ENCODE measurements around the gene NINJ1.
A peak's percentile ranks its signal among the peaks of the same experiment; 100 is the strongest.
"Not testable (repeated sequence)": the region's sequence is repeated elsewhere in the genome, so short reads cannot be mapped to it uniquely, and the experiment has no call there.

The NINJ1 gene

DNA sequence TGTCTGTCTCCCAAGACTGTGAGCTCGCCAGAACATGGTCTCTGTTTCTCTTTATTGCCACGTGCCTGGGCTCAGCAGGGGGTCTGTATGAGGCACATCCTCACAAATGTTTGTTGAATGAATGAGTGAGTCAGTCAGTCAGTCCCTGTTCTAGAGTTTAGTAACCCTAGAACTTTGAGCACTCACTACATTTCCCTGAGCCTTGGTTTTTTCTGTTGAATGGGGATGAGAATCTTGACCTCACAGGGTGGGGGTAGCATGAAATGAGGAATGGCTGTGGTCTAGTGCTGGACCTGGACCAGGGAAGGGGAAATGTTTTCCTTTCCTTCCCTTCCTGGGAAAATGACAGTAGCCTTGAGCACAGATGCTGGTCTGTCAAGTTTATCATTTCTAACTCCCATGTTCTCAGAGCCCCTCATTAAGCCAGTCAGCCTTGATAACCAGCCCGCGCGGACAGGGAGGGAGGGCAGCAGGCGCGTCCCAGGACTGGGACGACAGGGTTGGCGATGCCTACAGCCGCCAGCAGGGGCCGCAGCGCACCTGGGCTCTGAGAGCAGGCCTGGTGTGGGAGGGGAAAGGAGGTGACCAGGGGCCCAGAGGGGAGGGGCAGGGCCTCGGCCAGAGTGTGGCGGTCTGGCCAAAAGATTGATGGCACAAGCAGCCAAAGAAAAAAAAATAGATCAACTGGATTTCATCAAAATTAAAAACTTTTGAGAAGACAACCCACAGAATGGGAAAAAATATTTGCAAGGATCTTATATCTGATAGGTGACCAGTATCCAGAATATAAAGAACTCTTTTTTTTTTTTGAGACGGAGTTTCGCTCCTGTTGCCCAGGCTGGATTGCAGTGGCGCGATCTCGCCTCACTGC, 25.8 kb upstream of the NINJ1 start:
- DNase-seq: peak; percentile 16

DNA sequence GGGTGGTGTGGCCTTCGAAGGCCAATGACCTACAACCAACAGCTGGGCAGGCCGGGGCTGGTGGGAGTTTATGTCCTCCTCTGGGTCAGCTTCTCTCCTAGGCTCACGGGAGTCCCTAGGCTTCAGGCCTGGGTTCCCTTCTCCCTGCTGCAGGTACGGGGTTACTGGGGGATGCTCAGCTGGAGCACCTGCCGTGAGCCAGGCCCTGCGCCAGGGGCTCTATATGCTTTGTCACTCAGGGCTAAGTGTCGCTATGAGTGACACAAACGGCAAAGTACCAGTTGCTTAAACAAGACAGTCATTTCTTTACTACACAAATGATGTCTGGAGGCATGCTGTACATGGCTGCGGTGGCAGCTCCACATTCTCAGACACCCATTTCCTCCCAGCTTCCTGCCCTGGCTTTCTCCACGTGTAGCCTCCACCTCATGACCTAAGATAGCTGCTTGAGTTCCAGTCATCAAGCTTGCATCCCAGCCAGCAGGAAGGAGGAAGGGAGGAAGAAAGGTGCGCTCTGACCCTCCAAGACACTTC, 22.5 kb upstream of the NINJ1 start:
- no peak for DNase-seq

- no peak for DNase-seq
Observed at GRCh38 chr9:93155716-93156474, 21.8 kb upstream of the NINJ1 start.

DNA sequence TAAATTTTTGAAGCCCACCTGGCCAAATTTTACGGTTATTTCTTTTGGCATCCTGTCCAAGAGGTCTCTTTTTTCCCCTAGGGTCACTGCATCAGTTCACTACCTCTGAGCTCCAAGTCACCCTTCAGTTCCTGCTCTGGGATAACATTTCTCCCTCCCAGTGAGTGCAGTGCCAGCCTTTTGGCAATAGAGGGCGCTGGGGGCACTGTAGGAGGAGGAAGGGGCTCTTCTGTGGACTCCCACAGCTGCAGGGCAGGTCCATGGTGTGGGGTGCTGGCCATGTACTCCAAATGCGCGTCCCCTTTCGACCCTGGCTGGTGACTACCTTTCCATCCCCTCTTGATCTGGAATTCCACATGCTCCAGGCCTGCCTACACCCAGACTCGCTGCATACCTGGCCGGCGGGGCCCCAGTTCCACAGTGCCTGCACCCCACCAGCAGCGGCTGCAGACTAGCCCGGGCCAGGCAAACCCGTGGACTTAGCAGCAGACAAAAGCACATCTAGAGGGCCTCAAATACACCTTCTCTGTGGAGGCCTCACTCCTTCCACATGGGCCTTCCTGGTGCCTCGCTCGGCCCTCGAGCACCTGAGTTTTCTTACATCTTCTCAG, 20.3 kb upstream of the NINJ1 start:
- no peak for DNase-seq

DNA sequence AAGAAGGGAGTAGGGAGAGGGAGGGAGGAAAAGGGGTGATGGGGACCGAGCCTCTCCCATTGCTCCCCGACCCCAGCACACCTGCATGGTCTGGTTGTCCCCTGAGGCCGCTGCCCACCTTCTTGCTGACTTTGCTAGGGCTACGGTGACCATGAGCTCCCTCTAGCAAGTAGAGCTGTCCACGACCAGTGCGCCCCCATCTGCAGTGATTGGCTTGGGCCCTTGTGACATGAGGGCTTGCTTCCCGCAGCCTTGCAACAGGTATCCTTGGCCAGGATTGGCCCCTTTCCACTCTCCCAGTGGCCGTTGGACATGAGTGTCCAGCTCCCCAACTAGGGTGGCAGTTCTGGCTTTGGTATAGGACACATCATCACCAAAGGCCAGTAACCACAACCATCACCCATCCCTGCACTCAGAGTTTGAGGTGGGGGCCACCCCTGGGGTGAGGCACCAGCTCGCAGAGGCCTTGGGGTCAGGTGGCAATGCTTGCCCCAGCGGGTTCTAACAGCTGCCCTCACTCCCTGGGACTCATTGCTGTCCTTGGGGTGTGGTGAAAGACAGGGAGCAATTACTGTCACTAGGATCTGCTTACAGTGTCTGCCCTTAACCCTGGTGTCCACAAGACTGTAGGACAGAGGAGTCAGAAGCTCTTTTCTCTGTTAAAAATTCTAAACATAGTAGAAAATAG, 17.2 kb upstream of the NINJ1 start:
- DNase-seq: no peak

DNA sequence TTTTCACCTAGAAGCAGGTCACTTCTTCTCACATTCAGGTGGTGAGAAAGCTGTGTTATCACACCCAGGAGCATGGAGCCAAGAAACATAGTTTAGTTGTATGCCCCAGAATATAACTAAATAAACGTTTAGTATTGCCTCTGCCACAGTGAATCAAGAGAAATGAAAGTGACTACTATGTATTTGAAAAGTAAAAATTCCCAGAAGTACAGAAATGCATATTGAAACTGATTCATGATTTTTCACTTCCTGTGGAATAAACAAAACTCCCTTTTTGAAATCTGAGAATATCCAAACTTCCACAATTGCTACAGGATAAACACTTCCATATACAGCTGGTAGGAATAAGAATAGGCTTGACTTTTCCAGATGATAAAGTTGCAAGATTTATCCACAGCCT, 15.3 kb upstream of the NINJ1 start:
- DNase-seq: no peak

- no peak for DNase-seq
Observed at GRCh38 chr9:93148721-93149120, 14.7 kb upstream of the NINJ1 start.

GRCh38 chr9:93147632-93148031, 13.6 kb upstream of the NINJ1 start:
- DNase-seq: no peak

GRCh38 chr9:93146696-93147095, 12.6 kb upstream of the NINJ1 start:
- not testable (repeated sequence) for DNase-seq

DNA sequence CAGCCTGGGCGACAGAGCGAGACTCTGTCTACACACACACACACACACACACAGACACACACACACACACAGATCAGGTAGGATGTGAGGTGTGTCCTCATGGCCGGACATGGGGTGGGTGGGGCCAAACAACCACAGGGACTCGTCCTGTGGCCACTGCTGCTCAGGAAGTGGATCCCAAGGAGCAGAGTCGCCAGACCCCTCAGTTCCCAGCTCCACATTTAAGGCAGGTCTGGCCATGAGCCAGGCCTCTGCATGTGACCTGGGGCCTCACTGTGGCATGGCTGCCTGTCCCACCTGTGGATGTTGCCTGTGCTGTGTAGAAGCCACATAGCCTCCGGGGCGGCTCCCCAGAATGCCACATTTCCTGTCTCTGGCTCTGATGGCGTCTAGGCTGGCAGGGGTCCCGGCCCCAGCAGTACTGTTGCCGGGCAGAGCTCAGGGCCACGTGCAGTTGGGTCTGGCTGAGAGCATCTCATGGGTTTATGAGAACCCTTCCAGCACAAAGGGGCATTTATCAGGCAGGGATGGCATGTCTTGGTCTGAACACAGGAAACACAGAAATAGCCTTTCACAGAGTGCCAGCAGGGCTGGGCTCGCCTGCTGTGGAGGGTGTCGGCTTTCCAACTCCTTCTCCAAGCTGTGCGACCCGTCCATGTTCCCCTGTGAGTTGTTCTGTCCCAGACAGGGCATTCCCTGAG, 9.9 kb upstream of the NINJ1 start:
- DNase-seq: no peak

DNA sequence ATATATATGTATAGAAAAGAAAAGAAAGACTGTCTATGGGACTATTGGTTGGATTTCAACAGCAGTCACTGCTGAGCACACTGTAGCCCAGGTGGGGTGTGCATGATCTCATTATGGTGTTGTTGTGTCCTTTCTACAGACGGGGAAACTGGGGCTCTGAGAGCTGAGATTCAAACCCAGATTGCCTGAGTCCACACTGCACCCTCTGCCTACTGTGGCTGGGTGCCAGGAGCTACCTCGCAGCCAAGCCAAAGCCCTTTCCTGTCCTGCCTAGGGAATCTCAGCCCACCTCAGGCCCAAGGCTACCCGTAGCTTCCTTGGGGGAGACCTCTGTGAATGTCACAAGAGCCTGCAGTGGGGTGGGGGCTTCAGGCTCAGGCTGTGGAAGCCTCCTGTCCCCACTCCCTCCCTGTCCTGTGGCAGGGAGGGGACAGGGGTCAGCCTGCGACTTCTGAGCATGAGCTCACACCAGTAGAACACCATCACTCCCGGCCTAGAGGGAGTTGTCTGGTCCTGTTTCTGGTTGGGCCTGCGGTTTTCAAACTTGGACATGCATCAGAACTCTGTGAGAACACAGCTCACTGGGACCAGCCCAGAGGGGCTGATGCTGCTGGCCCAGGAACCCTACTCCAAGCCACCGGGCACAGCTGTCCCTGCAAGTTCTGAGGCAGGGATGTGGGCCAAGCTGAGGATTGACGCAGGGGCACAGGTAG, 7.9 kb upstream of the NINJ1 start:
- no peak for DNase-seq

DNA sequence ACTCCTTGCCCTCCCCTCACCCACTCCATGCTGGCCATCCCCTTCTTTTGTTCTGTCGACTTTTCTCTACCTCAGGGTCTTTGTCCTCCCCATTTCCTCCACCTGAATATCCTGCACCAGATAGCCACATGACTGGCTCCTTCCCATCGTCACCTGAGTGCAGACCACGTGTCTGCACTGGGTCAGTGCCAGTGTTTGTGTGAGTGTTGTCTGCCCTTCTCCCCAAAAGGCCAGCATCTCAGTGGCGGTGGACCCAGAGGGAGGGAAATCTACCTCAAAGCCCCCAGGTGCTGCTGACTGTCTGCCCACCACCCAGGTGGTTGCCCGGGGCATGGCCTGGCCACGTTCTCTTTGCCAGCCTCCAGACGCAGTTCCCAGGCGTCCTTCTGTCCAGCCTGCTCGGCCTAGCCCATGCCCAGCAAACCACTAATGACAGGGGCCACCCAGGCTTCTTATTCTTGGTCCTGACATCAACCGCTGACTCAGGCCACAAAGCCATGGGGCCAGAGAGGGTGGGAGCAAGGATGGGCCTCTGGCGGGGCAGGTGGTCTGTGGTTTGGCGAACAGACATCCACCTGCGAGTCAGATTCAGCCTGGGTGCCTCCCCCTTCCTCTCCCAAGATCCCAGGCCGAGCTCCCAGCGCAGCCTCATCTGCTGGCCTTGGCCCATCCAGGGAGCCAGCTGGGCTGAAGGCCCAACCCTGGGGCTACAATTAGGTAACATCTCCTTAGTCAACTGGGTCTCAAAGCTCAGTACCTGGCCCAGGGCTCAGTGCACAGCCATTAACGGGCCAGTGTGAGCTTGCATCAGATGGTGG, 5.5 kb upstream of the NINJ1 start:
- DNase-seq: no peak

DNA sequence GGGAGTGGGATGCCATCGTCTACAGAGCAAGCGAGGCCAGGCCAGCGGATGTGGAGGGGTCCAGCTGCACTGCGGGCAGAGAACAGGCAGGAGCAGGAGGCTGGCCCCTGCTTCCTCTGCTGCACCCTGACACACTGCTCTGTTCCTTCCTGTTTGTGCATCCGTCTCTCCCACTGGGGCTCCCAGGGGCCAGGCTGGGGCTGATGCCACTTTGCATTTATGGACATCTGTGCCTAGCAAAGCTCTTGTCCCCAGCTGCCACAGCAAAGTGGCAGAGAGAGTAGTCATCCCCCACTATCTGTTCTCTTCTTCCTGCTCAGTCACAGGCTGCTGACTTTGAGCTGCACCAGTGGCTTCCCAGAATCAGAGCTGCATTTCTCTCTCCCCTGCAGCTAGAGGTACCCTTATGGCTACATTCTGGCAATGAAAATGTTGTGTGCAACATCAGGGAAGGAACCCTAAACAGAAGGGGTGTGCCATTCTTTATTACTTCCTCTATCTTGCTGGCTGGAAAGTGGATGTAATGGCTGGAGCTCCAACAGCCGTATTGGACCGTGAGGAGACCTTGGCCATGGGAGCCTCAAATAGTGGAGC, 4.2 kb upstream of the NINJ1 start:
- DNase-seq: no peak

- no peak for DNase-seq
Observed at GRCh38 chr9:93137362-93137761, 3.3 kb upstream of the NINJ1 start.

GRCh38 chr9:93136011-93136440, 2.0 kb upstream of the NINJ1 start:
- DNase-seq: no peak

DNA sequence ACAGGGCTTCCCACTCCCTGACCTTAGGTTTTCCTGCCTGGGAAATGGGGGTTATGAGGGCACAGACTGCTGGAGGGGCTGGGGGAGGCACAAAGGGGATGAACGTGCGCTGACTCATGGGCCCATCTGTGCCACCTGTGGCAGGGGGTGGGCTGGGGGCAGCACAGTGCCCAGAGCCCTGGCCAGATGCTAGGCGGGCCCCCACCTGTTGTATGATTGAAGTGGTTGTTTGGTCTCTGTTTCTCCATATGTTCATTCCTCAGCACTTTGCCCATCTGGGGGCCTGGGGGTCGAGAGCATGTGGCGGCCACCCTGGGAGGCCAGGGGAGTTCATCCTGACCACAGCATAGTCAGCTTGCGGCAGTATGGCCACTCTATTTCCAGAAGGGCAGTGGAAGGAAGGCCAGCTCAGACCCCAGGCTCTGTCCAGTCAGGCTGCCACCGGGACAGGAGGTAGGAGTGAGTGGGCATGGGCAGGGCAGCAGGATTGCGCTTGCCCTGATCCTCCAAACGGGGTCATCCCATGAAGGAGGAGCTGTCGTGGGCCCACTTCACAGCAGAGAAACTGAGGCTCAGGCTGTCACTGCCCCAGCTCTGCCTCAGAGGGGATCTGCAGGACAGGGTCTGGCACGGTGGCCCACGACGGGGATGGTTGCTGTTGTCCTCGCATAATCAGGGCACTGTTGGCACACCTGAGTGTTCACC, 841 bp upstream of the NINJ1 start:
- no peak for DNase-seq

GRCh38 chr9:93133681-93134014, 403 bp downstream of the NINJ1 start:
- no peak for DNase-seq

DNA sequence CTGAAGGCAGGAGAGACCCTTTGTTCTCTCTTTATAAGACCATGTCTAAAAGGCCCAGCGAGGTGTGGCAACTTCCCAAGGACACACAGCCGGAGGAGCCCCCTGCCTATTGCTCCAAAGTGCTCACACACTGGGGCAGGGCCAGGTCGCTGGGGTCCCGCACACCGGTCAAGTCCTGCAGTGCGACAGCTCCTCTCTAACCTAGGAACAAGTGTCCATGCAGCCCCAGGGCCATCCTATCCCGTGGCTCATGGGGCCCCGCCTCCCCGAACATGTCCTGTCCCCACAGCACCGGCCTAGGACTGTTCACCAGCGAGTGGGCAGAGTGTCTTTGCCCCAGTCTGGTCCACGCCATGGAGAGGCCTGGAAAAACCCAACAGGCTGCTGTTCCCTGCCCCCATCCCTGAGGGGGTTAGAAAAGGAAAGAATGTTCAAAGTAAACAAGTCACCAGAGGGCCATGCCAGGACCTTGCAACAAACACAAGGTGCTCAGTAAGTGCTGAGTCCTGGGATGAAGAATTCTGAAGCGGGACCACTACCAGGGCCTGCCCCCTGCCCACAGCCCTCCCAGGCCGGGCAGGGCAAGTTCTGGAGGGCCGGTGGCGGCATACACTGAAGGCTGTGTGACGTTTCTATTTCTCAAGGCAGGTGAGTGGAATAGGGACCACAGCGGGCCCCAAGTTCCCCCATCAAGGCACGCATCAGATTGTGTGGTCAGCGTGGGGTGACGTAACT, 938 bp downstream of the NINJ1 start:
- no peak for DNase-seq

All from SHP77 treated with DMSO at 0.1 percent for 48 hours (cell line).